ENCODE results near the gene RANBP3.
"Not testable (repeated sequence)": the region's sequence is repeated elsewhere in the genome, so short reads cannot be mapped to it uniquely, and the experiment has no call there.

Gene RANBP3, protein sequence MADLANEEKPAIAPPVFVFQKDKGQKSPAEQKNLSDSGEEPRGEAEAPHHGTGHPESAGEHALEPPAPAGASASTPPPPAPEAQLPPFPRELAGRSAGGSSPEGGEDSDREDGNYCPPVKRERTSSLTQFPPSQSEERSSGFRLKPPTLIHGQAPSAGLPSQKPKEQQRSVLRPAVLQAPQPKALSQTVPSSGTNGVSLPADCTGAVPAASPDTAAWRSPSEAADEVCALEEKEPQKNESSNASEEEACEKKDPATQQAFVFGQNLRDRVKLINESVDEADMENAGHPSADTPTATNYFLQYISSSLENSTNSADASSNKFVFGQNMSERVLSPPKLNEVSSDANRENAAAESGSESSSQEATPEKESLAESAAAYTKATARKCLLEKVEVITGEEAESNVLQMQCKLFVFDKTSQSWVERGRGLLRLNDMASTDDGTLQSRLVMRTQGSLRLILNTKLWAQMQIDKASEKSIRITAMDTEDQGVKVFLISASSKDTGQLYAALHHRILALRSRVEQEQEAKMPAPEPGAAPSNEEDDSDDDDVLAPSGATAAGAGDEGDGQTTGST

DNA sequence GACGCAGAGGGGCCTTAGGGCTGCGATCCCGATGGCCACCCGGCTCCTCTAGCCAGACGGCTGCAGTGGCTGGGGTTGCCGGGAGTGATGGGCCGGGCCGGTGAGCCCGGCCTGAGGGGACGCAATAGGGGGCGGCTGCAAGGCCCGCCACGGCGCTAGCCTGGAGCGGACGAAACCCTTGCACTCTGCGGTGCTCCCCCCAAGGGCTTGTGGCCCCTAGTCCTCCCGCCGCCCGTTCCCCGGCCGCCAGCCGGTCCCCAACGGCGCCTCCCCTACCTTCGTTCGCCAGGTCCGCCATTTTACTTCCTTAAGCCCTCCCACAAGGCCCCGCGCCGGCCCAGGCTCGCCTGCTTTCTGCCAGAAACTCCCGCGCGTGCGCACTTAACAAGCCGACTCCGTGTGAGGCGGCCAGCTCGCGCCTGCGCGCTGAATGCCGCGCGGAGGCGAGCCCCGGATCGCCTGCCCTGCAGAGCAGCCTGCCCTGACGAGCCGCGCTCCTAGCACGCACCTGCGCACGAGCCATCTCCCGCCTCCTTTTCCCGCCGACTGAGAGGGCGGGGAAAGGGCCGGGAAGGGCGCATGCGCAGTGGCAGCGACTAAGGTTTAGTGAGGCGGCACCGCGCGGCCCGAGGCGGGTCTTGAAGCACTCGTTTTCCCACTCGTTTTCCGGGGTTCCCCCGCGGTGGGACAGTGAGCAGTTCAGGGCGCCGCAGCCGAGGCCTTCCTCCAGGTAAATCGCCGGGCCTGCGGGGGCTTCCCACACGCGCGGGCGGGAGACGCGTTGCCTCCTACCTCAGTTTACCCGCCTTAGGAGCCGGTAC, at the start of gene RANBP3:
Gene RANBP3 (minus strand): TSS at position 356 of the 821 bp plus-strand sequence. CDS start 58 bp downstream, at position 298.
- DNase-seq (ENCODE audit: low read depth in 2 of 2) = peak; percentile 96 to 97

DNA sequence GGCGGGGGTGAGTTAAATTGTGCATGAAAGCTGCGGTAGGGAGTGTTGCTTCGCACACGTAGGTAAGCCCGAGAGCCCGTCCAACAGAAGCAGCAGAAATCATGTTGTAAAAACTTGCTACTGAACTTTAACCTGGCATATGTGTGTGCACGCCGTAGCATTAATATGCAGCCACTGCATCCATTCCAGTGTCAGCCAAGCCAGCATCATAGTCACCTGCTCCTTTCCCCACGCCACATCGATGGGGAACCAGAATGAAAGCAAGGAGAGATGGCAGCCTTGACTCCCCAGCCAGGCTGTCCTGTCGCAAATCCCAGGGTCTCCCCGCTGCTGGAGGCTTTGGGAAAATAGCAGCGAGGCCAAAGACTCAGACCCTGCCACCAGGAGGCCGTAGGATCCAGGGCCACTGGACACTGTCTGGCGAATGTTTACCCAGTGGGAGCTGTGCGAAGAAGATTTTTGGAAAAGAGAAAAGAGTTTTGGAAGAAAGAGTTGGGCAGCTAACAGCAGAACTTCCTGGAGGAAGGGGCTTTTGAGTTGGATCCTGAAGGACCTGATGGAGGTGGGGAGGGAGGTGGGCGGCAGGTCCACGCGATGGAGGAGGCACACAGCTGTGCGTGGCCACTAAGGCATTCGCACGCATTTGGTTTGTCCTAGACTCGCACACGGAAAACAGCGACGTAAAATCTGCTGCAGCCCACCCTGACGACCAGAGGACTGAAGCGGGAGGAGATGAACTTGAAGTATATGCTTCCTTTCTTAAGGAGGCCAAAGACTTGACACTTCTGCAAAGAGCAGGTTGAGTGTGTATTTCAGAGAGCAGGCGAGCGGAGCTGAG, 48.7 kb upstream of the RANBP3 start:
- no peak for DNase-seq (ENCODE audit: low read depth in 2 of 2)

DNA sequence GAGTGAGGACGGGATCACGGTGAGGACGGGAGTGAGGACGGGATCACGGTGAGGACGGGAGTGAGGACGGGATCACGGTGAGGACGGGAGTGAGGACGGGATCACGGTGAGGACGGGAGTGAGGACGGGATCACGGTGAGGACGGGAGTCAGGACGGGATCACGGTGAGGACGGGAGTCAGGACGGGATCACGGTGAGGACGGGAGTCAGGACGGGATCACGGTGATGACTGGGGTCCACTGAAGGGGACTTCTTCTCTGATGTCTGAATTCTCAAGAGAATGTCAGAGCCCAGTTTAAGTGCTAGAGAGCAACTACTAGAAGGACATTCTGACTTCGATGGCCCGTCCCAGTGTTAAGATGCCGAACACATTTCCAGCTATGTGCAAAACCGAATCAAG, 46.8 kb upstream of the RANBP3 start:
- DNase-seq (ENCODE audit: low read depth in 2 of 2) = not testable (repeated sequence)

DNA sequence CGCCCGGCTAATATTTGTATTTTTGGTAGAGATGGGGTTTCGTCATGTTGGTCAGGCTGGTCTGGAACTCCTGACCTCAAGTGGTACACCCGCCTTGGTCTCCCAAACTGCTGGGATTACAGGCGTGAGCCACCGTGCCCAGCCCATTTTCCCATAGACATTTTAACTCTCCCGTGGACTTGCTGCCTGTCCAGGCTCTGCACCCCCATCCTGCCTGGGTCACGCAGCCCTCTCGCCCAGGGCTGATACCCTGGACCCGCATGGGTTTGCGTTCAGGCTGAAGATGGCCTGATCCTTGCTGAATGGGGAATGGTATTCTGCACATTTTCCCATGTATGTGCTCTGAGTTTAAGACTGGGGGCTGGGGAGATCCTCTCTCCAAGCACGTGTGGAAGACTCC, 46.0 kb upstream of the RANBP3 start:
- DNase-seq (ENCODE audit: low read depth in 2 of 2) = no peak

DNA sequence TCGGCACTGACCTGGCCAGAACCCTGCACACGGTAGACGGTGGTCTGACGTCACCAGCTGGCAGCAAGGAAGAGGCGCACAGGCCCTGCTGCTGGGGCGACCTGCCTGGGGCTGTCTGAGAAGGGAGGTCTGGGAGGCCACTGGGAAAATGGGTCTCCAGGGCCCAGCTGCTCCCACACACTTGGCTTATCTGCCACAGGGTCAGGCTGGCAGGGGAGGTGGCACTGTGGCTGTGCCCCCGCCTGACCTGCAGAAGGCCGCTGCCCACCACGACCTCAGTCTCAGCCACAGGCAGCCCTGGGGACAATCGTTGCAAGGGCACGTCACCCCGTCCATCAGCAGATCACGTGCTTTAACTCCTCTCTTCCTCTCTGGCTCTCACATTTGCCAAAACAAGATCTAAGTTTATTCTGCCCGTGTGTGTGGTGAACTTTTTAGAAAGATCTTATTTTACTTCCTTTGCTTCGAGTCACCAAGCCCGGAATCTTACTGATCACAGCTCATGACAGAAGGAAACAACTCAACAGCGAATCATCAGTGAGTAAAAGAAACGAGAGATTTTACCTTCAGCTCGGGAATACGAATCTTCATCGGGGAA, 45.2 kb upstream of the RANBP3 start:
- DNase-seq (ENCODE audit: low read depth in 2 of 2) = no peak

DNA sequence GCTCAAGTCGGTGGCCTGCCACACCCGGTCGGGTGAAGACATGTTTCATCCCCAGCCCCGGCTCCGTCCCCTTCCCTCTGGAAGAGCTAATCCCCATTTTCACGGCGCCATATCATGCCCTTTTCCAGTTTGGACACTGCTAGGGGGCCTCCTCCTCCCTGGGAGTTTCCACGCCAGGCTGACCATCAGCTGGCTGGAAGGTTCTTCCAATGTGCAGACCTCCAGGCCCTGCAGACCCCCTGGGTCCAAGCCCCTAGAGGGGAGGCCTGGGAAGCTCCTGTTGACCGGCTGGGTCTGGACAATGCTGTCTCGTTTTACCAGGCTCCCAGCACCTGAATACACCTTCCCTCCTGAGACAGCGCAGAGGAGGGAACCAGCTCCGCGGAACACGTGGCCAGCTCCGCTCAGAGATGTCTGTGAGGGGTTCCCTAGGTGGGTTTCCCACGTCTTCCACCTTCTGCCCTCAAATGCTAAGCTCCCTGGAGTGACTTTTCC, 44.7 kb upstream of the RANBP3 start:
- DNase-seq (ENCODE audit: low read depth in 2 of 2) = no peak

DNA sequence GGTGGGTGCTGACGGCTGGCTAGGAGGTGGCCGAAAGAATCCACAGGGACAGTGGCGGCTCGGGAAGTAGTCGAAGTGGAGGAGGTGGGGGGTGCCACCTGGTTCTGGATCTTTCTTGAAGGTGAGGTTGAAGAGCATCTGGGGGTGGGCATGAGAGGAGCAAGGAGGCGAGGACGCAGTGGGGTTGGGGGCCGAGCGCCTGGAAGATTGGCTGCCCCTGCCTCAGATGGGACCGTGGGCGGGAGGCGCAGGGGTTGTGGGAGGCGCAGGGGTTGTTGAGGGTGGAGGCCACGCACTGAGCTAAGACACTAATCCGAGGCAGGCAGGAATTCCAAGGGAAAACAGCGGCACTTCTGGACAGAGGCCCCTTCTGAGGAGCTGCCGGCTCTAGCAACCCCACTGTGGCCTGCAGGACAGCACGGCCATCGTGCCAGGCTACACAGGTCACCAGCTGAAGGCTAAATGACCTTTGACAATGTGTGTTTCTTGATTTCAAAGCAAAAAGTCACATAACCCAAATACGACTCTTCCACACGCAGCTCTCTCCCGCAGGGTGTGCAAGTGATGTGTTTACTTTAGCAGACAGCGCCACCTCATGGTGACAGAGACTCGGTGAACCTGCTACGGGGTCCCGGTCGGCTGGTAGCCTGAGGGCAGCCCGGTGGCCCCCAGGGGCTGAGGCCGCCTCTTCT, 44.1 kb upstream of the RANBP3 start:
- DNase-seq (ENCODE audit: low read depth in 2 of 2) = peak; percentile 33 to 65

DNA sequence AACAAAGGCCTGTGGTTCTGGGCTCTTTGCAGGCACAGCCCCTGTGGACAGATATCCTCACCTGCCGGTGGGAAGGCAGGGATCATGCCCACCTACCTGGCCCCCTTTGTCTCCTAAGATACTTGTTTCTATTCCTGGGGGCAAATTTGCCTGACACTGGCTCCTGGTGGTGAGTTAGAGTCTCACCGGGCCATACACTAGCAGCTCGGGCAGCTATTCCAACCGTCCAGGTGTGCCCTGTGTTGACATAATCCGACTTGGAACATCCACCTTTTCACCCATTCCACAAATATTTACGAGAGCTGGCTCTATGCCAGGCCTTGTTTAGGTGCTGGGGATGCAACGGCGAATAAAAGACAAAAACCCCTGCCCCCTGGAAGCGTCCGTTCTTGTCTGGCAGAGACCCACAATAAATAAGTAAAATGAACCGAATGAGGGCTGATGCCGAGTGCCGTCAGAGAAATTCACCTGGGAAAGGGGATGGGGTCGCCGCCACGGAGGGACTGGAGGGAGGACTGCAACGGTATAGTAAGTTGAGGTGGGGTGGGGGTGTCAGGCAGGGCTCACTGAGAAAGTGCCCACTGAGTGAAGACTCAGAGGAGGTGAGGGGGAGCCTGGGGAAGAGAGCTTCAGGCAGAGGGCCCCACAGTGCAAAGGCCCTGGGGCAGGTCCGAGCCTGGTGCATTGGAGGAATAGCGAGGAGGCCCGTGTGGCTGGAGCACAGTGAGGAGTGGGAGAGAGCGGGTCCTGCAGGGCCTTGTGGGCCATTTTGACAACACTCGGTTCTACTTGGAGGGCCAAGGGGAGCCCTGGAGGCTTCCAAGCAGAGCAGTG, 43.2 kb upstream of the RANBP3 start:
- DNase-seq (ENCODE audit: low read depth in 2 of 2) = no peak

DNA sequence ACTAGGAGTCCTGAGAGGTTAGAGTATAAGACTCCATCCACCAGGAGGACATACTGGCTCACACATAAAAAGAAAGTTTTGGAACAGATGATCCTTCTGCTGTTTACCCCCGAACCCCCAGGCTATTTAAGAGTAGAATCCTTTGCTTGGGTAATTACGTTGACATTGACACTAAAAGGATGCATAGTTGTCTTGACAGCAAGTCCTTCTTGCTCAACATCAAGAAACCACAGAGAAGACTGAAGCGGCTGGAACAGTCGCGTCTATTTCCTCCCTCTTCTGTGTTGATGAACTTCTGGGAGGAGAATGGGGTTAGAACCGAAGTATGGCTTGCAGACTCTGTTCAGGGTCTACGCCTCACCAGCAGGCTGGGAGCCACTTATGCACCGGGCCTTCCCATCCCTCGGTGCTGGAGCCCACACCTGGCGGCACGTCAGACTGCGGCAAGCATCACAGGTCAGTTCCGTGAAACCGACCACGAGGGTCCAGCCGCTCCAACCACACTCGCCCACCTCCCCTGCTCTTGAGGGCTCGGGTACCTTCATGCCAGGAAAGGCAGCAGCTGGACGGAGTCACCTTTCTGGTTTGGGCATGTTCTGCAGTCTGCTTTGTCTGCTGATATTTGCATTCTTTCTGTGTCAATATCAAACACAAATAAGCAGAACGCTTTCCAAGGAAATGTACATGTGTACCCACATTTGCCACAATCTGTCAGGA, 42.4 kb upstream of the RANBP3 start:
- DNase-seq (ENCODE audit: low read depth in 2 of 2) = no peak

DNA sequence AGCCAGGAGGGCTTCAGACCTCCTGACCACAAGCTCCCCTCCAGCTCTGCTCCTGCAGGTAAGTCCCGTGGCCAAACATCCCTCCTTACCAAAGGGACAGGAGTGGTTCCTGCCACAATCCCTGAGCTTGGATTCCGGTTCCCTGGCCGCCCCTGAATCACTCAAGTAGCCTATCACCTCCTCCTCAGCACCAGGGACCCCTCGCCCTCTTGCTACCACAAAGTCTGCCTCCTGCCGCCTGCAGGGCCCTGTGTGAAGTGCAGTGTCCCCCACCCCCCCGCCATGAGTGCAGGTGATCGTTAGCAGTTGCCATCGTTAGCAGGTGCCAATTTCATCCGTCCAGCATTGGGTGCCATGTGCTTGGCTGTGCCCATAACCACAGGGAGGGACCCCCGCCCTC, 40.8 kb upstream of the RANBP3 start:
- no peak for DNase-seq (ENCODE audit: low read depth in 2 of 2)

DNA sequence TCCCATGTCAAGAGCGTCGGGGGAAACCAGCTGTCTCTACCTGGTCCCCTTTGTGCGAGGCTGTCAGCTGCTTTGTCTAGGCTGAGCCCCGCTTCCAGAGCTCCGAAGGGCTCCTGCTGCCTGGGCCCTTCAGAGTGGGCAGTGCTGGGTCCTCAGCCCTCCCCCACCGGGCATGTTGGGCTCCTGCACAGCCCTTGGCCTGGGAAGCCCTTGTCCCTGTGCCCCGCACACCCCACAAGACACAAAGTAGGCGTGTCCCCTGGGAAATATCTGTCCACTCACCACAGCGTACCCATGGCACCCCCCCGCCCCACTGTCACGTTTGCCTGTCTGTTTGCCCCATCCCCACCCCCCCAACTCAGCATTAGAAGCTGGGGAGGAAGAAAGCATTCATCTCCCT, 39.6 kb upstream of the RANBP3 start:
- no peak for DNase-seq (ENCODE audit: low read depth in 2 of 2)

DNA sequence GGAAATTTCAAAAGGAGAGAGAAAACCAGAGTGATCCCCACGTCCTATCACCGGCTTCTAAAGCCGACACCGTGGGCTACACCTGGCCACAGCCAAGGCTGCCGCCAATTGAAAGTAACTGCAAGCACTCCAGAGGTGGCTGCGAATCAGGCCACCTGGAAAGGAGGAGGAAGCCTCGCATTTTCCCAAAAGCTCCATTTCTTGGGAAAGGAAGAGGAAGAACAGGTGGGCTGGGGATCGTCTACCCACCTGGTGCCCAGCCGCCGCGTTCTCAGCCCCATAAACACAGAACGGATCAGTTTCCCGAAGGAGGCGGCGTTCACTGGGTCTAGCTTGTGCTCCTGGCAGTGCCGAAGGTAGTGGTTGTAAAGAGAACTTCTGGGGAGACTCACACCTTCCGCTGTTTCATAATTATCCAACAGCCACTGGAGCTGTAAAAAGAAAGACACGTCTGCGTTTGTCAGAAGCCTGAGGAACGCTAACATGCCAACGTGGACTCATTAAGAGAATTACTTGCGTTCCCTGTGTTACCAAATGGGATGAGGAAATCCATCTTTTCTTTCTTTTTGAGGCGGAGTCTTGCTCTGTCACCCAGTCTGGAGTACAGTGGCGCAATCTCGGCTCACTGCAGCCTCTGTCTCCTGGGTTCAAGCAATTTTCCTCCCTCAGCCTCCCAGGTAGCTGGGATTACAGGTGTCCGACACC, 38.1 kb upstream of the RANBP3 start:
- DNase-seq (ENCODE audit: low read depth in 2 of 2) = no peak

DNA sequence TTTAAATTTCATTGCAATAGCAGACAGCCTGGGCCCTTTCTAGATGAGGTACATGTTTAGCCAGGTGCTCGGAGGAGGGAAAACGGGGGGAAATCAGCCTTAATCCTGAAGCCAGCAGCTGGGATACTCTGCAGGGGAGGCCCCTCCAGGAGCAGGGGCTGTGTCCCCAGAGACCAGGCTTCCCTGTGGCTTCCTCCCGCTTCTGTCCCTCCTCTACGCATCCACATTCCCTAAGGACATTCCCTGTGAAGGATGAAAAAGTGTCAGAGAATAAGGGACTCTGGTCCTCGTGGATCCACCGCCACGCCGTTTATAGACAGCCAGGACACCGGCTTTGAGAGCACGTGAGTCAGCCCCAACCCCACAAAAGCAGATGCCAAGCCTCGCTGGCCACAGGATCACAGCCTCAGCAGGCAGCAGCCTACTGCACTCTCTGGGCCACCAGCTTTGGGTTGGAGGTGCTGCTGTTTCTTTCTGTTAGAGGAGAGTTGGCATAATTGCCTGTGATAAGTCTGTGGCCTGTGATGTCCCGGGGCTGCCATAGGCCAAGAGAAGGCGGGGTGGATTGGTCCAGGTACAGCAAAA, 36.7 kb upstream of the RANBP3 start:
- no peak for DNase-seq (ENCODE audit: low read depth in 2 of 2)

DNA sequence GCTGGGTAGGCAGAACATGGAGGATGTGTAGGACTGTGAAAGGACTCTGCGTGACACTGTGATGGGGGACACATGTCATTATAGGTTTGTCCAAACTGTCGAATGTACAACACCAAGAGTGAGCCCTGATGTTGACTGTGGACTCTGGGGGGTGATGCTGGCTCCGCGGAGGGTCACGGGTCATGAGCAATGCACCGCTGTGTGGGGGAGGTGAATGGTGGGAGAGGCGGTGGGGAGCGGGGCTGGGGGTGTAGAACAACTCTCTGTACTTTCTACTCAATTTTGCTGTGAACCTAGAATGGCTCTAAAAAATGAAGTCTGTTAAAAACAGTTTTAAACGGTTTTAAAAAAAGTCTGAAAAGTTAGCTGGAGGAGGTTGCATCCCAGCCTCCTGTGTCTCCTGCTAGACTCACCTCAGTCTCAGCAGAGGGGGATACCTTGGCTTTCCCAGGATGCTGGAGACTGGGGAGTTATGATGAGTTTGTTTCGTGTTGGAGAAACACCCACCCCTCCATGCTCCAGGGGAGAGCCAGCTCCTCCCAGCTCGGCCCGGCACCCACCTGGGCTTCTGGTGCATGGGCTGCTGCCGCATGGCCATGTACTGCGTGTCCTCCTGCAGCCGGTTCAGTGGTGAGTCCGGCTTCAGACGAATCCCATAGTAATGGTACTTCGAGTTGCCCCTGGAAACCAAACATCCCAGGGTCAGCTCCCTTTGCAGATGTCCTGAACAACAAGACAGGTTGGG, 34.7 kb upstream of the RANBP3 start:
- DNase-seq (ENCODE audit: low read depth in 2 of 2) = no peak

DNA sequence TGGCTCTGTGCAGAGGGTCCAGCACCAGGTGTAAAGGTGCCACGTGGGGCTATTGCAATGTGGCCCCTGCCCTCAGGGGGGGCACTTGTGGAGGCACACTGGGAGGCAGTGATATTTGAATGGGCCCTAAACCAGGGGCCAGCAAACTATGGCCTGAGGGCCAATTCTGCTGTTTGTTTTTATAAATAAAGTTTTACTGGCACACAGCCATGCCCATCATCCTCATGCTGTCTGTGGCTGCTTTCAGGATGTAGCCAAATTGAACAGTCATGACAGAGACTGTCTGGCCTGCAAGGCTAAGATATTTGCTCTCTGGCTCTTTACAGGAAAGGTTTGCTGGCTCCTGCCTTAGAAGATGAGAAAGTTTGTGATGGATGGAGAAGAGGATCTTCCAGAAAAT, 33.9 kb upstream of the RANBP3 start:
- DNase-seq (ENCODE audit: low read depth in 2 of 2) = no peak

DNA sequence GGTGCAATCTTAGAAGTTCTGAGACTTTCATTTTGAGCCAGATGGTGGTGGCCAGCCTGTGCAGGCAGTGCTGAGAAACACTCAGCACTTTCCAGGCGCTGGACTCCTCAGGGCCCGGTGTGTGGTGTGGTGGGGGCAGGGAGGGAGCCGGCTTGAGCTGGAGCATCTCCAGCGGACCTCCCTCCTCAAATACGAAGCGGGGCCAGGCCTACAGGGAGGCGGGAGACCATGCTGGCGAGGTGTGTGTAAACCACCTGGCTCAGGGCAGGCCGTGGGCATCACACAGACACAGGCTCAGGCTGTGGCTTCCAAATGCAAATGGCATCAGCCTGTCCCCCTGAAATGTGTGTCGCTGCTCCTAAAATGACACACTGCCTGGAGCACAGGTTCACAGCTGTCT, 33.3 kb upstream of the RANBP3 start:
- DNase-seq (ENCODE audit: low read depth in 2 of 2) = no peak

DNA sequence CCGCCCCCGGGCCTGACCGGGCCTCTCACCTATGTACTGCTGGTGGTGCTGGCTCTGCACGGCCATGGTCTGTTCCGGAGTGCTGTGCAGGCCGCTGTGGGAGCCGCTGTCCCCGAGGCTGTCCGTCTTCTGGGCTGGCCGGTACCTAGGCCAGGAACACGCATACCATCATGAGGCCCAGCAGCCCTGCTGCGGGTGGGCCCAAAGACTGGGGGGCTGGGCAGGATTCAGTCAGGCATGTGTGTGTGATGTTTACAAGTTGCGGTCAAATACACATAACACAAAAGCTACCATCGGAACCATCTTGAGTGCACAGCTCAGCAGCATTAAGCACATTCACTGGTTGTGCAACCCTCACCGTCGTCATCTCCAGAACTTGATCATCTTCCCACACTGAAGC, 32.2 kb upstream of the RANBP3 start:
- DNase-seq (ENCODE audit: low read depth in 2 of 2) = no peak

All from stimulated activated CD8-positive, alpha-beta memory T cell treated with anti-CD3 and anti-CD28 coated beads, Interleukin-2, amount 100 ng/mL, for 1 hour (primary cell).